Measurements from ENCODE around the gene TIMM22.

TIMM22 gene

GRCh38 chr17:1008008-1008761, 11.3 kb downstream of the TIMM22 start:
- no peak overlapping the region for H3K9ac ChIP-seq (ENCODE audit: low read length)
- H3K36me3 ChIP-seq (replicated peaks; ENCODE audit: insufficient read depth, low read length): no peaks in the 10 kb centered on the region
- no peak overlapping the region for H3K4me2 ChIP-seq (ENCODE audit: low read depth, low read length)
- no peak for DNase-seq
- H3K4me1 ChIP-seq (ENCODE audit: low read length): no peaks in the 10 kb centered on the region
- H3K9me3 ChIP-seq (replicated peaks; ENCODE audit: insufficient read depth, low read length): no peaks in the 10 kb centered on the region
- H3K4me3 ChIP-seq (ENCODE audit: low read length): no peak overlapping the region
- TF ChIP-seq CTCF (IDR thresholded peaks at IDR 0.05; ENCODE audit: low read length) (no peak), EZH2phosphoT487 (IDR thresholded peaks at IDR 0.05; ENCODE audit: low read length) (no peak), EZH2 (optimal IDR thresholded peaks at IDR 0.05; ENCODE audit: low read depth, low read length) (no peak)
- H3K79me2 ChIP-seq (ENCODE audit: low read length): no peaks in the 10 kb centered on the region
- H3F3A ChIP-seq (ENCODE audit: insufficient read depth, low read length): no peaks in the 10 kb centered on the region
- H3K27me3 ChIP-seq (replicated peaks; ENCODE audit: insufficient read depth, low read length): no peaks in the 10 kb centered on the region
- no peaks in the 10 kb centered on the region for H4K20me1 ChIP-seq (ENCODE audit: insufficient read depth, low read length)
- no peak overlapping the region for H2AFZ ChIP-seq (ENCODE audit: low read length)
- H3K27ac ChIP-seq (ENCODE audit: low read length): no peak overlapping the region
- no peaks in the 10 kb centered on the region for H3K9me2 ChIP-seq (replicated peaks; ENCODE audit: insufficient read depth, low read length)

GRCh38 chr17:1009229-1010085, 12.5 kb downstream of the TIMM22 start:
- Histone ChIP-seq H3K27me3 (replicated peaks; ENCODE audit: insufficient read depth, low read length) (no peaks in the 10 kb centered on the region), H3K4me3 (ENCODE audit: low read length) (no peak overlapping the region), H4K20me1 (ENCODE audit: insufficient read depth, low read length) (no peaks in the 10 kb centered on the region), H3K79me2 (ENCODE audit: low read length) (no peaks in the 10 kb centered on the region), H3K27ac (ENCODE audit: low read length) (no peak overlapping the region), H3F3A (ENCODE audit: insufficient read depth, low read length) (no peaks in the 10 kb centered on the region), H3K4me1 (ENCODE audit: low read length) (no peaks in the 10 kb centered on the region), H3K36me3 (replicated peaks; ENCODE audit: insufficient read depth, low read length) (no peaks in the 10 kb centered on the region), H3K4me2 (ENCODE audit: low read depth, low read length) (no peak overlapping the region), H3K9ac (ENCODE audit: low read length) (no peak overlapping the region), H3K9me2 (replicated peaks; ENCODE audit: insufficient read depth, low read length) (no peaks in the 10 kb centered on the region), H2AFZ (ENCODE audit: low read length) (no peak overlapping the region), H3K9me3 (replicated peaks; ENCODE audit: insufficient read depth, low read length) (no peaks in the 10 kb centered on the region)
- TF ChIP-seq CTCF (IDR thresholded peaks at IDR 0.05; ENCODE audit: low read length): no peak
- TF ChIP-seq EZH2 (optimal IDR thresholded peaks at IDR 0.05; ENCODE audit: low read depth, low read length): no peak
- no peak for TF ChIP-seq EZH2phosphoT487 (IDR thresholded peaks at IDR 0.05; ENCODE audit: low read length)
- no peak for DNase-seq

GRCh38 chr17:1010086-1010450, 13.1 kb downstream of the TIMM22 start:
- DNase-seq: no peak
- H3K36me3 ChIP-seq (replicated peaks; ENCODE audit: insufficient read depth, low read length): no peaks in the 10 kb centered on the region
- no peak overlapping the region for H2AFZ ChIP-seq (ENCODE audit: low read length)
- H3K9me3 ChIP-seq (replicated peaks; ENCODE audit: insufficient read depth, low read length): no peaks in the 10 kb centered on the region
- no peak overlapping the region for H3K9ac ChIP-seq (ENCODE audit: low read length)
- no peaks in the 10 kb centered on the region for H3K9me2 ChIP-seq (replicated peaks; ENCODE audit: insufficient read depth, low read length)
- H4K20me1 ChIP-seq (ENCODE audit: insufficient read depth, low read length): no peaks in the 10 kb centered on the region
- H3K27ac ChIP-seq (ENCODE audit: low read length): no peak overlapping the region
- no peak overlapping the region for H3K4me2 ChIP-seq (ENCODE audit: low read depth, low read length)
- no peaks in the 10 kb centered on the region for H3K4me1 ChIP-seq (ENCODE audit: low read length)
- no peaks in the 10 kb centered on the region for H3K27me3 ChIP-seq (replicated peaks; ENCODE audit: insufficient read depth, low read length)
- TF ChIP-seq CTCF (IDR thresholded peaks at IDR 0.05; ENCODE audit: low read length) (no peak), EZH2phosphoT487 (IDR thresholded peaks at IDR 0.05; ENCODE audit: low read length) (no peak), EZH2 (optimal IDR thresholded peaks at IDR 0.05; ENCODE audit: low read depth, low read length) (no peak)
- H3F3A ChIP-seq (ENCODE audit: insufficient read depth, low read length): no peaks in the 10 kb centered on the region
- H3K4me3 ChIP-seq (ENCODE audit: low read length): no peak overlapping the region
- no peaks in the 10 kb centered on the region for H3K79me2 ChIP-seq (ENCODE audit: low read length)

Data from MM.1S (cell line).